ENCODE results near the gene PAK1. TPM values are rescaled to one million over a fixed set of nuclear protein-coding genes. Genes with fewer than 3 reads are reported as not detected.

Gene PAK1
- total and polyA plus RNA-seq, 2 of the 8 experiments (the other 6 are each of a cell fraction or from before 2014, with no cell fraction given) = 87.7 to 151 TPM

DNA sequence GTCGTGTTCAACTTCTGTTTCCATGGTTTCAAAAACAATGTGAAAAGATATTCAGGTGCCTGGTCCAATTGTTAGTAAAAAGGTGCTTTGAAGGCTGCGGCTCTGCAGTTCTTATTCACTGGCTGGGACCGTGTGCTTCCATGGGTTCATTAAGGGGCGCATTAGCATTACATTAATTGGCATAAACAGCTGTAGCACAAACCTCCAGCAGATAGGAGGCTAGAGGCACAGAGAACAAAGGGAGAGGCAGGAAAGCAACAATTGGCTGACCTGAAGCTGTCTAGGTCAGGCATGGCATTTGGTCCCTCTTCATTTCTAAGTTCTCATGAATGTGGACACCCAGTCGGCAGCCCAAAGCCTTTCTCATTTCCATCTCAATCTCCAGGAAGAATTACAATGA, 16.6 kb downstream of the PAK1 start:
- H4K5ac ChIP-seq (ENCODE audit: insufficient read length, low read depth, low read length) = no peak overlapping the region
- FAIRE-seq (peak; percentile 97), DNase-seq (ENCODE audit: low read depth in 1 of 2, low spot score in 2 of 2) (no peak)
- WGBS, 2 experiments (ENCODE audit: extremely low coverage in 1 of 2, insufficient coverage in 1 of 2, insufficient read length in 1 of 2, insufficient replicate concordance in 2 of 2, low coverage in 1 of 2, low lambda C conversion rate in 2 of 2, missing lambda C conversion rate in 1 of 2) = 13% methylated on average over 5 of the region's 5 CpGs; no CpG with 5 or more reads in 1 of the 2 experiments
- H3K14ac ChIP-seq (ENCODE audit: insufficient read length) = no peak overlapping the region
- H2BK5ac ChIP-seq (ENCODE audit: low read depth, low read length) = no peak overlapping the region
- no peak overlapping the region for H2BK15ac ChIP-seq (ENCODE audit: low read length)
- TF ChIP-seq SRF (IDR thresholded peaks at IDR 0.05; ENCODE audit: low read depth, low read length) (no peak), ASH2L (IDR thresholded peaks at IDR 0.05; ENCODE audit: low read length) (no peak), YY1 (IDR thresholded peaks at IDR 0.05; ENCODE audit: low read depth, low read length) (no peak), CBX5 (IDR thresholded peaks at IDR 0.05; ENCODE audit: low read depth, low read length) (no peak), KDM4A (IDR thresholded peaks at IDR 0.05; ENCODE audit: low read depth, low read length, severe bottlenecking) (no peak), EGR1 (IDR thresholded peaks at IDR 0.05; ENCODE audit: borderline replicate concordance, low read depth, low read length) (no peak), CHD2 (IDR thresholded peaks at IDR 0.05; ENCODE audit: low read length) (no peak)
- H3K23ac ChIP-seq (ENCODE audit: insufficient read length) = no peak overlapping the region
- no peak overlapping the region; the same call in 1 of the 2 replicates for H2BK12ac ChIP-seq (ENCODE audit: low read depth, low read length)
- no peak overlapping the region for H2BK120ac ChIP-seq (replicated peaks; ENCODE audit: low read depth, low read length)
- no peak overlapping the region for H2AK5ac ChIP-seq (ENCODE audit: low read depth, low read length)
- H3K9ac ChIP-seq (replicated peaks in 1 of 4; ENCODE audit: extremely low read depth in 1 of 4, low read depth in 3 of 4, low read length in 3 of 4) = no peak overlapping the region
- H3K56ac ChIP-seq (replicated peaks; ENCODE audit: insufficient read length, low read depth, low read length) = no peak overlapping the region
- H3K27me3 ChIP-seq (replicated peaks in 1 of 4; ENCODE audit: control insufficient read depth in 3 of 4, extremely low read depth in 1 of 4, insufficient read depth in 3 of 4, low read length in 3 of 4) = no peaks in the 10 kb centered on the region
- no peaks in the 10 kb centered on the region for H3K23me2 ChIP-seq (ENCODE audit: low read depth, low read length)
- no peak overlapping the region for H3K27ac ChIP-seq (ENCODE audit: low read depth, low read length)
- H4K8ac ChIP-seq (ENCODE audit: extremely low read depth, insufficient read depth, low read length) = no peak overlapping the region
- no peak overlapping the region for H3K18ac ChIP-seq (ENCODE audit: extremely low read depth, low read length)
- CTCF ChIA-PET (ENCODE audit: partially characterized antibody) = interaction anchor here (0.9 to 1.5 kb wide), 5 partner anchors 10 to 67 kb away, joined by 3 to 9 read pairs (median 4); no protein-coding TSS in a partner anchor
- peaks cover 0 to 73% of the 10 kb centered on the region in 2 experiments; a peak in 2 of 4 replicates for H3K79me2 ChIP-seq (ENCODE audit: control insufficient read depth in 1 of 2, insufficient read depth in 2 of 2, low read length in 2 of 2)
- no peak overlapping the region for H4K91ac ChIP-seq (replicated peaks; ENCODE audit: insufficient read length, low read length)
- no peak overlapping the region for H3K4ac ChIP-seq (replicated peaks; ENCODE audit: insufficient read length, low read depth, low read length)
- no peaks in the 10 kb centered on the region; a peak in 1 of 8 replicates for H3K36me3 ChIP-seq (ENCODE audit: control insufficient read depth in 2 of 4, insufficient read depth in 4 of 4, low read length in 3 of 4)
- H3K4me2 ChIP-seq (ENCODE audit: insufficient read depth in 1 of 2, low read depth in 2 of 2, low read length in 2 of 2) = peak overlapping the region; percentile 37 to 46
- POLR2A ChIA-PET (ENCODE audit: partially characterized antibody) = interaction anchor here (0.6 to 1.8 kb wide), 3 partner anchors 13 to 22 kb away, joined by 4 to 6 read pairs (median 4); no protein-coding TSS in a partner anchor
- peak overlapping the region in 2 of 4 experiments; percentile 1 to 24; a peak in 3 of 8 replicates for H3K4me3 ChIP-seq (ENCODE audit: extremely low read depth in 1 of 4, insufficient read depth in 2 of 4, low read depth in 3 of 4, low read length in 4 of 4)
- no peaks in the 10 kb centered on the region for H3K9me3 ChIP-seq (ENCODE audit: insufficient read depth in 2 of 2, low read depth in 1 of 2, low read length in 1 of 2)
- no peaks in the 10 kb centered on the region; the same call in 1 of the 2 replicates for H3K79me1 ChIP-seq (ENCODE audit: low read depth, low read length)
- peaks cover 2 to 25% (median 10%) of the 10 kb centered on the region in 4 experiments for H3K4me1 ChIP-seq (replicated peaks in 1 of 4; ENCODE audit: control insufficient read depth in 3 of 4, insufficient read depth in 4 of 4, low read length in 3 of 4)
- H2BK20ac ChIP-seq (ENCODE audit: low read length) = no peak overlapping the region
- H2AFZ ChIP-seq (ENCODE audit: low read length) = no peak overlapping the region
- H4K20me1 ChIP-seq (replicated peaks in 1 of 2; ENCODE audit: control insufficient read depth in 1 of 2, insufficient read depth in 2 of 2, low read length in 2 of 2) = no peaks in the 10 kb centered on the region
